Measurements from ENCODE around the gene SNX13. TPM values are rescaled to one million over a fixed set of nuclear protein-coding genes. Genes with fewer than 3 reads are reported as not detected.

SNX13 gene
- total RNA-seq, 2 donors from 2014 or later: 54.2 to 73.2 TPM

DNA sequence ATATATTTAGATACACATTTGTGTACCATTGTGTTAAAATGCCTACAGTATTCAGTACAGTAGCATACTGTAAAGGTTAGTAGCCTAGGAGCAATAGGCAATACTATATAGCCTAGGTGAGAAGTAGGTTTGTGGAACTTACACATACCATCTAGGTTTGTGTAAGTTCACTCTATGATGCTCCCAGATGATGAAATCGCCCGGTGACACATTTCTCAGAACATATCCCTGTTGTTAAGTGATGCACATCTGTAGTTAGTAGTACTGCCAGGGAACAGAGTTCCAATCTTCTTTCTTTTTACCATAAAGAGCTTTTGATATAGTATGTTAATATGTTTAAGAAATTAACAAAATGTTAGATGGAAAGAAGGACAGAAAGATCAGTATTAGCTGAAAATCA, 138.2 kb downstream of the SNX13 start:
- DNase-seq (ENCODE audit: low spot score) (no peak), ATAC-seq (ENCODE audit: insufficient number of reproducible peaks, low FRiP score, low read depth) (no peak)
- H3K27ac ChIP-seq: no peak overlapping the region
- TF ChIP-seq, protein P1, sequence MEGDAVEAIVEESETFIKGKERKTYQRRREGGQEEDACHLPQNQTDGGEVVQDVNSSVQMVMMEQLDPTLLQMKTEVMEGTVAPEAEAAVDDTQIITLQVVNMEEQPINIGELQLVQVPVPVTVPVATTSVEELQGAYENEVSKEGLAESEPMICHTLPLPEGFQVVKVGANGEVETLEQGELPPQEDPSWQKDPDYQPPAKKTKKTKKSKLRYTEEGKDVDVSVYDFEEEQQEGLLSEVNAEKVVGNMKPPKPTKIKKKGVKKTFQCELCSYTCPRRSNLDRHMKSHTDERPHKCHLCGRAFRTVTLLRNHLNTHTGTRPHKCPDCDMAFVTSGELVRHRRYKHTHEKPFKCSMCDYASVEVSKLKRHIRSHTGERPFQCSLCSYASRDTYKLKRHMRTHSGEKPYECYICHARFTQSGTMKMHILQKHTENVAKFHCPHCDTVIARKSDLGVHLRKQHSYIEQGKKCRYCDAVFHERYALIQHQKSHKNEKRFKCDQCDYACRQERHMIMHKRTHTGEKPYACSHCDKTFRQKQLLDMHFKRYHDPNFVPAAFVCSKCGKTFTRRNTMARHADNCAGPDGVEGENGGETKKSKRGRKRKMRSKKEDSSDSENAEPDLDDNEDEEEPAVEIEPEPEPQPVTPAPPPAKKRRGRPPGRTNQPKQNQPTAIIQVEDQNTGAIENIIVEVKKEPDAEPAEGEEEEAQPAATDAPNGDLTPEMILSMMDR (IDR thresholded peaks at IDR 0.05): no peak
- H3K4me1 ChIP-seq (ENCODE audit: control insufficient read depth in 1 of 2, low read depth in 2 of 2): no peaks in the 10 kb centered on the region
- no peak overlapping the region for H3K4me3 ChIP-seq
- no peaks in the 10 kb centered on the region for H3K9me3 ChIP-seq
- no peaks in the 10 kb centered on the region for H3K27me3 ChIP-seq (replicated peaks; ENCODE audit: insufficient read depth)
- H3K36me3 ChIP-seq: peaks cover 17% of the 10 kb centered on the region

DNA sequence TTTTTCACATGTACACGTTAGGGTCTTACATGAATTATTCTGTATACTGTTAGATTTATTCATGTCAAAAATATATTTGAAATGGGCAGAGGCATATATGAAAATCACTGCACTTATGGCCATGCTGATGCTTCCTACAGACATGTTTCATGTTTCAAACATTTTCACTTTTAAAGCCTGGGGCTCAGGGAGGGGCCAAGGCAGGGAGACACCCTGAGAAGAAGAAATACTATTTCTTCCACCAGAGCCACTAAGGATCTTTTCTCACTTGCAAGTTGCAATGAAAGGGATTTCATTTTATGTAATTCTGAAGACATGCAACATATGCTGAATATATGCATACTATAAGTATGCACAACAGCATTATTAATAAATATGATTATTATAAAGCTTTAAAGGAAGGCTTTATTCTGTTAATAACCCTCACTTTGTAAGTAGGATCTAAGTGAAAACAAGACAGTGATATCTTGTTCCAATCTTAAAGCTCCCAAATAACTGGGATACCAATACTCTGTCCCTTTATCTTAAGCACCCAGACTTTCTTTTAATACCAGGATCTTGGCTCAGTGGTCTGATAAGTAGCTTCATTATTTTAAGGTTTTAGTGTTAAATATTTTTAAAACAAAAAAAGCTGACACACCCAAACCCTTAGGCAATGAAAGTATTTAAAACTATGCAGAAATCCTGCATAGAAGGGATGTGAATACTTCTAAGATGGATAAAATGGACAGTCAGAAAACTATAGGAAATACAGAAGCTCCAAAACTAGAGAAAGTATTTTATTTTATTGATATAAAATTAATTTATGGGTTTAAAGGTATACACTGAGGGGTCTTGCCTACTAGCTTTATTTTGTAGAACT, 148.0 kb downstream of the SNX13 start:
- peaks cover 9% of the 10 kb centered on the region for H3K36me3 ChIP-seq
- H3K9me3 ChIP-seq: no peaks in the 10 kb centered on the region
- no peak for ATAC-seq (ENCODE audit: insufficient number of reproducible peaks, low FRiP score, low read depth)
- H3K27me3 ChIP-seq (replicated peaks; ENCODE audit: insufficient read depth): no peaks in the 10 kb centered on the region
- DNase-seq (ENCODE audit: low spot score): no peak
- H3K4me1 ChIP-seq (ENCODE audit: control insufficient read depth in 1 of 2, low read depth in 2 of 2): no peaks in the 10 kb centered on the region
- H3K4me3 ChIP-seq: no peak overlapping the region
- H3K27ac ChIP-seq: no peak overlapping the region
- TF ChIP-seq, protein P1 (IDR thresholded peaks at IDR 0.05): no peak

DNA sequence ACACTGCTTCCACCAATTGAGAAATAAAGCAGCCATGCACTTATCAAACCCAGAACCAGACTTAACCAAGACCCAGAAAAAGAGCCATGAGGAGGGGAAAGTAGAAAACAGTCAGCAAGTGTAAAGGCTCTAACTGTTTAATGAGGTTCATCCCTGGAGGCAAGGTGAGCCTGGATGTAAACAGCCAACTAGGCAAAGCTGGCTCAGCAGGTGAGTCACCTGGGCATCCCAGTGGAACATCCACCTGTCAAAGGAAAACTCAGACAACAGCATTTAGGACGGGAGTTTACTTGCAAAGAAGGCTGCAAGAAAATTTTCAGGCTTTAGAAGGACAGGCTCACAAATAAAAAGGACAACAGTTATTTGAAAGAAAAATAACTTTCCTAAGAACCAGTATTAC, 153.0 kb downstream of the SNX13 start:
- no peaks in the 10 kb centered on the region for H3K4me1 ChIP-seq (ENCODE audit: control insufficient read depth in 1 of 2, low read depth in 2 of 2)
- TF ChIP-seq, protein P1 (IDR thresholded peaks at IDR 0.05): no peak
- no peak for DNase-seq (ENCODE audit: low spot score)
- ATAC-seq (ENCODE audit: insufficient number of reproducible peaks, low FRiP score, low read depth): no peak
- H3K36me3 ChIP-seq: no peaks in the 10 kb centered on the region
- no peaks in the 10 kb centered on the region for H3K9me3 ChIP-seq
- H3K27ac ChIP-seq: no peak overlapping the region
- H3K27me3 ChIP-seq (replicated peaks; ENCODE audit: insufficient read depth): no peaks in the 10 kb centered on the region
- no peak overlapping the region for H3K4me3 ChIP-seq

DNA sequence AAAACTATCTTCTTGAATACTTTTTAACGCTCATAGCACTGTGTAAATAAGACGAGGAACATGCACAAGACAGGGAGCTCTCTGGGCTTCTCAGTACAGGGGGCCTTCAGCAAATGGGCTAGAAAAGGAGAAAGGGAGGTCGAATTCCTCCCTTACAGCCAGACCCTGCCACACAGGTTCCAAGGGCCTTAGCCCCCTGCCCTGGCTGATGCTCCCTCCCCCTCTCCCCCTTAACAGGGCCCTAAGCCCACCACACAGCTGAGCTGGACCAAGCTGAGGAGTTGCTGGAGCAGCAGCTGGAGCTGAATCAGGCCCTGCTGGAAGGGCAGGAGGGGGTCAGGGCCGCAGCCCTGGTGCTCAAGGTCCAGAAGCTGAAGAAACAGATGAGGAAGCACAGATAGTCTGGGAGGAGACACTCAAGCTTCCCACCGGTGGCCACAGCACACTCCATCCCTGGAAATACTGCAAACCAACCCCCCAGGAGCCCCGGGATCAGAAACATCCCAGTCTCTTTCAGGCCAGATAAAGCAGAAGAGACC, 153.9 kb downstream of the SNX13 start:
- H3K4me1 ChIP-seq (ENCODE audit: control insufficient read depth in 1 of 2, low read depth in 2 of 2): no peaks in the 10 kb centered on the region
- no peak overlapping the region for H3K27ac ChIP-seq
- no peak overlapping the region for H3K4me3 ChIP-seq
- no peaks in the 10 kb centered on the region for H3K27me3 ChIP-seq (replicated peaks; ENCODE audit: insufficient read depth)
- TF ChIP-seq, protein P1 (IDR thresholded peaks at IDR 0.05): no peak
- no peaks in the 10 kb centered on the region for H3K36me3 ChIP-seq
- no peaks in the 10 kb centered on the region for H3K9me3 ChIP-seq
- no peak for ATAC-seq (ENCODE audit: insufficient number of reproducible peaks, low FRiP score, low read depth)
- no peak for DNase-seq (ENCODE audit: low spot score)

DNA sequence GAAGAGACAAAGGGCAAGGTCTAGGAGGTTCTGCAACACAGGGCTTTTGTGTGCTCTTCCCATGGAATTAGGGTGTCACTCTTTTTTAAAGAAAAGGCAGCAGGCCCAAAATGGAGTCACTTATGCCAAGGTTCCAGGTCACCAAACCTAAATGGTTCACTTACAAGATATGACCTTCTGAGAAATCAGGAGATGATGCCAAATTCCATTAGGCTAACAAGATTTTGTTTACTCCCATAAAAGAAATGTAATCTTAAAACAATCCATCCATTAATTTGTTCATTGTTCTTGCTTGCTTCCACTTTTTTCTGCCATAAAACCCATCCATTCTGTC, 158.1 kb downstream of the SNX13 start:
- no peak overlapping the region for H3K27ac ChIP-seq
- H3K4me1 ChIP-seq (ENCODE audit: control insufficient read depth in 1 of 2, low read depth in 2 of 2): no peaks in the 10 kb centered on the region
- ATAC-seq (ENCODE audit: insufficient number of reproducible peaks, low FRiP score, low read depth) (no peak), DNase-seq (ENCODE audit: low spot score) (no peak)
- H3K4me3 ChIP-seq: no peak overlapping the region
- TF ChIP-seq, protein P1 (IDR thresholded peaks at IDR 0.05): no peak
- H3K9me3 ChIP-seq: no peaks in the 10 kb centered on the region
- no peaks in the 10 kb centered on the region for H3K36me3 ChIP-seq
- H3K27me3 ChIP-seq (replicated peaks; ENCODE audit: insufficient read depth): no peaks in the 10 kb centered on the region
